ENCODE measurements around the gene SH3TC1. TPM values are rescaled to one million over a fixed set of nuclear protein-coding genes. Genes with fewer than 3 reads are reported as not detected.

SH3TC1 gene
- polyA plus RNA-seq, 2 of the 4 experiments (the other 2 are of a cell fraction) = 2.8 to 7.4 TPM

GRCh38 chr4:8248091-8248490 lies 49.0 kb downstream of the SH3TC1 start:
- CTCF ChIA-PET = interaction anchor here (1.7 to 17.2 kb wide), 2 partner anchors 19 to 154 kb away, joined by 8 to 270 read pairs; no protein-coding TSS in a partner anchor
- peak; percentile 41 to 64; a peak in 5 of 6 replicates for ATAC-seq
- H3K4me1 ChIP-seq = peaks cover 21% of the 10 kb centered on the region

More at GRCh38 chr4:8248091-8248490, 49.0 kb downstream of the SH3TC1 start:
- DNase-seq (ENCODE audit: low read depth in 1 of 2, low spot score in 1 of 2) = peak in 1 of 2 experiments; percentile 85
- H3K4me2 ChIP-seq = peak overlapping the region; percentile 48
- no peak overlapping the region for H3K4me3 ChIP-seq
- WGBS (ENCODE audit: missing lambda C conversion rate) = 31% methylated on average over 7 of the region's 7 CpGs
- POLR2A ChIA-PET = no interaction called here
- H3K27ac ChIP-seq = peak overlapping the region; percentile 69 to 88
- TF ChIP-seq EP300 (IDR thresholded peaks at IDR 0.05) (peak in 1 of 2 experiments; percentile 57; a peak in 2 of 5 replicates), HOXB13 (CRISPR knock-in tag; IDR thresholded peaks at IDR 0.05; ENCODE audit: low read depth) (no peak), NPAS2 (CRISPR knock-in tag; IDR thresholded peaks at IDR 0.05; ENCODE audit: borderline replicate concordance) (no peak), RCOR1 (IDR thresholded peaks at IDR 0.05; ENCODE audit: low read depth, low read length) (no peak), PBX3 (IDR thresholded peaks at IDR 0.05) (no peak), HOXA7 (CRISPR knock-in tag; IDR thresholded peaks at IDR 0.05) (no peak), HES2 (IDR thresholded peaks at IDR 0.05) (peak; percentile 27; the same call in 1 of the 2 replicates), MAZ (IDR thresholded peaks at IDR 0.05; ENCODE audit: borderline replicate concordance, low read depth, low read length) (no peak), ELK1 (IDR thresholded peaks at IDR 0.05; ENCODE audit: low read depth, low read length) (no peak), ZSCAN20 (CRISPR knock-in tag; IDR thresholded peaks at IDR 0.05) (no peak), CBX2 (IDR thresholded peaks at IDR 0.05; ENCODE audit: borderline replicate concordance, low read depth) (no peak), E2F6 (IDR thresholded peaks at IDR 0.05; ENCODE audit: borderline replicate concordance, low read depth) (no peak), JUNB (IDR thresholded peaks at IDR 0.05) (peak; percentile 39), TP53 (CRISPR knock-in tag; IDR thresholded peaks at IDR 0.05) (no peak), REST (IDR thresholded peaks at IDR 0.05) (no peak), KDM5A (IDR thresholded peaks at IDR 0.05) (no peak), SMC3 (IDR thresholded peaks at IDR 0.05) (no peak), RARB (CRISPR knock-in tag; IDR thresholded peaks at IDR 0.05) (peak; percentile 76), POLR2A (IDR thresholded peaks at IDR 0.05; ENCODE audit: low read length) (no peak), FOSL2 (IDR thresholded peaks at IDR 0.05) (no peak), FOSL2 (CRISPR knock-in tag; IDR thresholded peaks at IDR 0.05) (peak; percentile 76), KDM1A (IDR thresholded peaks at IDR 0.05; ENCODE audit: low read depth) (no peak), GATA3 (IDR thresholded peaks at IDR 0.05; ENCODE audit: borderline replicate concordance) (0 out of 2 replicates have a peak, but pooled peaks have one; percentile 36), CEBPB (IDR thresholded peaks at IDR 0.05) (peak; percentile 82 to 96)
- no peaks in the 10 kb centered on the region for H3K9me3 ChIP-seq
- no peak for FAIRE-seq
